H1 (cell line): ENCODE data around the gene SBNO2. TPM values are rescaled to one million over a fixed set of nuclear protein-coding genes. Genes with fewer than 3 reads are reported as not detected.

Experiments used
- CTCF ChIA-PET: fragments of 300-600 bp; sonication (Branson Sonifier 250); formaldehyde crosslinking; loops from one replicate; lab custom pipeline; 2021; ENCODE audit not compliant: partially characterized antibody; lab: Charles Lee
- POLR2A ChIA-PET: fragments of 300-600 bp; sonication (Branson Sonifier 250); formaldehyde crosslinking; loops from one replicate; lab custom pipeline; 2021; ENCODE audit warnings: inconsistent platforms; ENCODE audit not compliant: partially characterized antibody; lab: Charles Lee
- DNase-seq, 2 experiments: peaks; one replicate each; pipeline versions ENCODE4 v3.0.0 to v3.0.0-alpha.2; 2010 to 2022; ENCODE audit warnings: low spot score in 2 of 2, low read depth in 1 of 2, mixed read lengths in 1 of 2
- FAIRE-seq: peaks from 2 replicates; lab custom pipeline; 2011; peaks lifted over from hg19 to GRCh38; lab: Jason Lieb, UNC
- H2AFZ ChIP-seq: 2 replicates; pipeline ENCODE4 v1.8.1; 2012; ENCODE audit warnings: low read length, inconsistent platforms
- H2AK5ac ChIP-seq: 2 replicates; pipeline ENCODE4 v1.6.1; 2013; ENCODE audit warnings: low read depth, low read length
- H2BK120ac ChIP-seq: replicated peaks from 2 replicates; pipeline ENCODE3; 2013; ENCODE audit warnings: low read depth, low read length, inconsistent platforms
- H2BK12ac ChIP-seq: 2 replicates; pipeline ENCODE4 v1.6.1; 2013; ENCODE audit warnings: low read depth, low read length
- H2BK15ac ChIP-seq: 2 replicates; pipeline ENCODE4 v1.6.1; 2013; ENCODE audit warnings: low read length
- H2BK20ac ChIP-seq: 2 replicates; pipeline ENCODE4 v1.6.1; 2013; ENCODE audit warnings: low read length
- H2BK5ac ChIP-seq: 2 replicates; pipeline ENCODE4 v1.6.1; 2013; ENCODE audit warnings: low read depth, low read length
- H3K14ac ChIP-seq: 2 replicates; pipeline ENCODE4 v1.6.1; 2013; ENCODE audit warnings: inconsistent platforms; ENCODE audit not compliant: insufficient read length
- H3K18ac ChIP-seq: 2 replicates; pipeline ENCODE4 v1.6.1; 2013; ENCODE audit warnings: low read length; ENCODE audit errors: extremely low read depth
- H3K23ac ChIP-seq: 2 replicates; pipeline ENCODE4 v1.6.1; 2013; ENCODE audit warnings: inconsistent platforms; ENCODE audit not compliant: insufficient read length
- H3K23me2 ChIP-seq: 2 replicates; pipeline ENCODE4 v1.6.1; 2013; ENCODE audit warnings: low read depth, low read length
- H3K27ac ChIP-seq: 2 replicates; pipeline ENCODE4 v1.6.1; 2011; ENCODE audit warnings: low read depth, low read length, inconsistent platforms
- H3K27me3 ChIP-seq, 4 experiments: replicated peaks in 1 of 4; 1 replicate in 1 of 4; 2 replicates in 3 of 4; pipeline versions ENCODE4 v1.6.1 to v1.8.1; 2011 to 2013; ENCODE audit warnings: low read length in 3 of 4, mild to moderate bottlenecking in 3 of 4, inconsistent platforms in 2 of 4, mixed read lengths in 2 of 4, moderate library complexity in 1 of 4; ENCODE audit not compliant: control insufficient read depth in 3 of 4, insufficient read depth in 3 of 4; ENCODE audit errors: extremely low read depth in 1 of 4
- H3K36me3 ChIP-seq, 4 experiments: 2 replicates each; pipeline versions ENCODE4 v1.6.1 to v1.8.1; 2011 to 2013; ENCODE audit warnings: mild to moderate bottlenecking in 4 of 4, low read length in 3 of 4, moderate library complexity in 2 of 4, control low read depth in 1 of 4, inconsistent platforms in 1 of 4; ENCODE audit not compliant: insufficient read depth in 4 of 4, control insufficient read depth in 2 of 4
- H3K4ac ChIP-seq: replicated peaks from 2 replicates; pipeline ENCODE3; 2013; ENCODE audit warnings: low read length, low read depth, mixed read lengths, inconsistent platforms; ENCODE audit not compliant: insufficient read length
- H3K4me1 ChIP-seq, 4 experiments: replicated peaks in 1 of 4; 1 replicate in 1 of 4; 2 replicates in 3 of 4; pipeline versions ENCODE4 v1.6.1 to v1.8.1; 2011 to 2013; ENCODE audit warnings: low read length in 3 of 4, inconsistent platforms in 2 of 4, mixed read lengths in 1 of 4; ENCODE audit not compliant: insufficient read depth in 4 of 4, control insufficient read depth in 3 of 4
- H3K4me2 ChIP-seq, 2 experiments: 2 replicates each; pipeline versions ENCODE4 v1.6.1 to v1.8.1; 2011 to 2013; ENCODE audit warnings: low read depth in 2 of 2, low read length in 2 of 2, control low read depth in 1 of 2, inconsistent platforms in 1 of 2, mild to moderate bottlenecking in 1 of 2; ENCODE audit not compliant: insufficient read depth in 1 of 2
- H3K4me3 ChIP-seq, 4 experiments: fragments of 200-600, 300-600 bp in 1 of 4; sonication (generic), shearing (Covaris generic), sonication (Bioruptor Twin) in 1 of 4; 2 replicates each; pipeline versions ENCODE4 v1.5.1 to v1.8.1; 2011 to 2016; ENCODE audit warnings: low read length in 4 of 4, low read depth in 3 of 4, control low read depth in 2 of 4, inconsistent platforms in 2 of 4, mild to moderate bottlenecking in 2 of 4, mixed read lengths in 1 of 4, moderate library complexity in 1 of 4; ENCODE audit not compliant: insufficient read depth in 2 of 4; ENCODE audit errors: extremely low read depth in 1 of 4
- H3K56ac ChIP-seq: replicated peaks from 2 replicates; pipeline ENCODE3; 2013; ENCODE audit warnings: low read depth, mild to moderate bottlenecking, mixed read lengths, low read length, inconsistent platforms; ENCODE audit not compliant: insufficient read length
- H3K79me1 ChIP-seq: 2 replicates; pipeline ENCODE4 v1.6.1; 2013; ENCODE audit warnings: low read depth, low read length, control low read depth
- H3K79me2 ChIP-seq, 2 experiments: 2 replicates each; pipeline versions ENCODE4 v1.6.1 to v1.8.1; 2012 to 2013; ENCODE audit warnings: low read length in 2 of 2, mild to moderate bottlenecking in 2 of 2, inconsistent platforms in 1 of 2; ENCODE audit not compliant: insufficient read depth in 2 of 2, control insufficient read depth in 1 of 2
- H3K9ac ChIP-seq, 4 experiments: replicated peaks in 1 of 4; 1 replicate in 1 of 4; 2 replicates in 3 of 4; pipeline versions ENCODE4 v1.6.1 to v1.8.1; 2011 to 2013; ENCODE audit warnings: low read depth in 3 of 4, low read length in 3 of 4, control low read depth in 2 of 4, mild to moderate bottlenecking in 2 of 4, moderate library complexity in 2 of 4, inconsistent platforms in 1 of 4; ENCODE audit errors: extremely low read depth in 1 of 4
- H3K9me3 ChIP-seq, 2 experiments: 2 replicates each; pipeline versions ENCODE4 v1.6.1 to v1.8.1; 2012 to 2013; ENCODE audit warnings: mild to moderate bottlenecking in 2 of 2, moderate library complexity in 2 of 2, control low read depth in 1 of 2, inconsistent platforms in 1 of 2, low read depth in 1 of 2, low read length in 1 of 2, mixed read lengths in 1 of 2; ENCODE audit not compliant: insufficient read depth in 2 of 2
- H4K20me1 ChIP-seq, 2 experiments: replicated peaks in 1 of 2; 2 replicates each; pipeline versions ENCODE3 to v1.8.1; 2011 to 2013; ENCODE audit warnings: inconsistent platforms in 2 of 2, low read length in 2 of 2, mild to moderate bottlenecking in 1 of 2; ENCODE audit not compliant: insufficient read depth in 2 of 2, control insufficient read depth in 1 of 2
- H4K5ac ChIP-seq: 2 replicates; pipeline ENCODE4 v1.6.1; 2013; ENCODE audit warnings: low read length, low read depth, mixed read lengths, inconsistent platforms; ENCODE audit not compliant: insufficient read length
- H4K8ac ChIP-seq: 2 replicates; pipeline ENCODE4 v1.8.0; 2013; ENCODE audit warnings: mild to moderate bottlenecking, moderate library complexity, low read length, inconsistent platforms; ENCODE audit not compliant: insufficient read depth; ENCODE audit errors: extremely low read depth
- H4K91ac ChIP-seq: replicated peaks from 2 replicates; pipeline ENCODE3; 2013; ENCODE audit warnings: low read length, mixed read lengths, inconsistent platforms; ENCODE audit not compliant: insufficient read length
- BRCA1 ChIP-seq: IDR thresholded peaks from 2 replicates; pipeline ENCODE4 v1.6.1; 2012; ENCODE audit warnings: low read depth, low read length, improper control_type of control experiment
- CHD2 ChIP-seq: IDR thresholded peaks from 2 replicates; pipeline ENCODE4 v1.6.1; 2012; ENCODE audit warnings: low read length, improper control_type of control experiment
- POLR2AphosphoS5 ChIP-seq: IDR thresholded peaks from 2 replicates; pipeline ENCODE4 v1.6.1; 2011; ENCODE audit warnings: low read depth, low read length
- RFX5 ChIP-seq: IDR thresholded peaks from 2 replicates; pipeline ENCODE4 v1.6.1; 2011; ENCODE audit warnings: low read depth, low read length, improper control_type of control experiment, borderline replicate concordance
- SP4 ChIP-seq: IDR thresholded peaks from 2 replicates; pipeline ENCODE4 v1.6.1; 2012; ENCODE audit warnings: low read length, inconsistent platforms
- TBP ChIP-seq: IDR thresholded peaks from 2 replicates; pipeline ENCODE4 v1.6.1; 2011; ENCODE audit warnings: low read depth, low read length, improper control_type of control experiment
- WGBS, 2 experiments: shearing (Covaris generic) in 1 of 2; methylation state at CpG; one replicate each; pipeline versions ENCODE4 v1.1.6 to v1.1.7; 2013 to 2015; ENCODE audit warnings: low lambda C conversion rate in 2 of 2, mixed read lengths in 2 of 2, inconsistent platforms in 1 of 2, low coverage in 1 of 2, missing lambda C conversion rate in 1 of 2; ENCODE audit not compliant: insufficient replicate concordance in 2 of 2, insufficient coverage in 1 of 2, insufficient read length in 1 of 2; ENCODE audit errors: extremely low coverage in 1 of 2, missing lambda C conversion rate in 1 of 2; 5-methylcytosine and 5-hydroxymethylcytosine counted together
- polyA plus RNA-seq, 7 experiments: library from polyadenylated mRNA; depleted of rRNA in 3 of 7; stranded (reverse) in 5 of 7; unstranded in 2 of 7; fragments of >200 nt in 5 of 7; fragments of 200-250 nt in 2 of 7; gene quantifications; 1 replicate in 5 of 7; 2 replicates in 1 of 7; 4 replicates in 1 of 7; pipeline versions ENCODE4 v1.2.1 to v1.2.3, GENCODE V29; 2011 to 2013; ENCODE audit warnings: missing spikeins in 2 of 7, mixed read lengths in 2 of 7
- total RNA-seq: library from RNA; stranded (reverse); fragmentation: NEBNext Ultra II Directional; extraction: Animal tissue kit (Norgen Biotek cat#: 25700); gene quantifications from 2 replicates; pipeline ENCODE4 v1.2.1, GENCODE V29; 2021
- TF ChIP-seq, protein P1 (sequence below): IDR thresholded peaks from 2 replicates; pipeline ENCODE4 v1.6.1; 2012; ENCODE audit warnings: low read length, inconsistent platforms

The SBNO2 gene
- total and polyA plus RNA-seq, 2 of the 8 experiments (the other 6 are each of a cell fraction or from before 2014, with no cell fraction given): 12.2 to 31.4 TPM

DNA sequence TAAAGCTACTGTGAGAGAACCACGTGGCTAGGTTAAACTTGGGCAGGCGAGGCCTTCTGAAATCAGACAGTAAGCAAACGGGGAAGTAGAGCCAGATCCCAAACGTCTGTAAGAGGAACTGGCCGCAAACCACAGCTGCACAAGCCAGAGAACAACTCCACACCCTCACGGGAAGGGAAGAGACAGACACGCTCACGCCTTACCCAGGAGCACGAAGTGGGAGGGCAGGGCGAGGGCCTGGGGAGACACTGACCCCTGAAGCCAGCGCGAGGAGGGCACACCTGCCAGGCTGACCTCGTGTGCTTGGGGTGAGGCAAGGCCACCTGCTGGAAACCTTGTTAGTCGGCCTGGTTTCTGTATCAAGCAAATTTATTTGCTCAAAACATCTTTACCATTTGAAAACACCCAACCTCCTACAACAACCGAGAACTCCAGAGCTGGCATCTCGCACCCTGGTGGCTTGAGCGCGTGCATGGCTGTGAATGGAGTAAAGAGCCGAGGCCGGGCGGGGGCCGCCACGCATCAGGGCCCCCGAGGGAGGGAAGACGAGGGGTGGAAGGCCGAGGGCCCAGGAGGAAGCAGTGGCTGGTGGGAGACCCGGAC lies 86.2 kb downstream of the SBNO2 start:
- POLR2A ChIA-PET: interaction anchor here (0.6 to 10.3 kb wide), 14 partner anchors 10 to 553 kb away, joined by 3 to 116 read pairs (median 4); partner anchors contain the start of genes ABCA7, ARHGAP45 and GPX4
- Histone ChIP-seq H4K20me1 (peaks cover 2 to 20% of the 10 kb centered on the region in 2 experiments), H3K23me2 (no peaks in the 10 kb centered on the region), H2BK15ac (no peak overlapping the region), H3K23ac (no peak overlapping the region), H3K9ac (no peak overlapping the region), H3K9me3 (no peaks in the 10 kb centered on the region), H2AK5ac (no peak overlapping the region), H3K4ac (no peak overlapping the region), H4K8ac (no peak overlapping the region), H3K27me3 (no peaks in the 10 kb centered on the region; a peak in 1 of 7 replicates), H3K27ac (no peak overlapping the region), H2BK20ac (no peak overlapping the region), H3K56ac (no peak overlapping the region), H2BK12ac (no peak overlapping the region), H3K4me3 (no peak overlapping the region), H3K36me3 (peaks cover 4 to 60% (median 27%) of the 10 kb centered on the region in 4 experiments; a peak in 7 of 8 replicates)
- CTCF ChIA-PET: interaction anchor here (1.0 to 2.5 kb wide), 5 partner anchors 12 to 179 kb away, joined by 3 to 8 read pairs (median 6); no protein-coding TSS in a partner anchor
- TF ChIP-seq SP4 (no peak), BRCA1 (no peak), RFX5 (no peak), POLR2AphosphoS5 (peak; percentile 71; the same call in 1 of the 2 replicates), CHD2 (no peak), TBP (no peak)
- TF ChIP-seq, protein P1, sequence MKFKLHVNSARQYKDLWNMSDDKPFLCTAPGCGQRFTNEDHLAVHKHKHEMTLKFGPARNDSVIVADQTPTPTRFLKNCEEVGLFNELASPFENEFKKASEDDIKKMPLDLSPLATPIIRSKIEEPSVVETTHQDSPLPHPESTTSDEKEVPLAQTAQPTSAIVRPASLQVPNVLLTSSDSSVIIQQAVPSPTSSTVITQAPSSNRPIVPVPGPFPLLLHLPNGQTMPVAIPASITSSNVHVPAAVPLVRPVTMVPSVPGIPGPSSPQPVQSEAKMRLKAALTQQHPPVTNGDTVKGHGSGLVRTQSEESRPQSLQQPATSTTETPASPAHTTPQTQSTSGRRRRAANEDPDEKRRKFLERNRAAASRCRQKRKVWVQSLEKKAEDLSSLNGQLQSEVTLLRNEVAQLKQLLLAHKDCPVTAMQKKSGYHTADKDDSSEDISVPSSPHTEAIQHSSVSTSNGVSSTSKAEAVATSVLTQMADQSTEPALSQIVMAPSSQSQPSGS: no peak
- TF ChIP-seq, all 59 proteins: peak for 1
- Histone ChIP-seq H3K4me2 (no peak overlapping the region), H3K79me1 (no peaks in the 10 kb centered on the region; the same call in none of the 2 replicates), H3K4me1 (no peaks in the 10 kb centered on the region; a peak in 1 of 7 replicates), H2BK120ac (no peak overlapping the region), H4K91ac (no peak overlapping the region), H3K79me2 (no peaks in the 10 kb centered on the region; a peak in 1 of 4 replicates), H3K18ac (no peak overlapping the region), H2AFZ (no peak overlapping the region), H3K14ac (no peak overlapping the region), H2BK5ac (no peak overlapping the region), H4K5ac (no peak overlapping the region)
- 87% methylated on average over 22 of the region's 27 CpGs; no CpG with 5 or more reads in 1 of the 2 experiments for WGBS, 2 experiments
- FAIRE-seq: no peak
- DNase-seq: no peak
